GM18868 (cell line): ENCODE data around the gene ADSL.
A peak's percentile ranks its signal among the peaks of the same experiment; 100 is the strongest.
"Not testable (repeated sequence)": the region's sequence is repeated elsewhere in the genome, so short reads cannot be mapped to it uniquely, and the experiment has no call there.

ENCODE experiments used
- ATAC-seq: cut with Tn5 transposase; IDR thresholded peaks from one replicate; pipeline ENCODE4 v1.9.1; 2021; ENCODE audit warnings: mild to moderate bottlenecking, moderate library complexity; ENCODE audit not compliant: unreplicated experiment

ADSL gene

GRCh38 chr22:40346185-40347118 is at the start of gene ADSL:
Gene ADSL, plus strand, starts transcription at chr22:40346500. Its CDS starts 59 bp downstream, at chr22:40346559.
- peak; percentile 70 for ATAC-seq

- ATAC-seq, result no peak
These were observed 46.0 kb upstream of the ADSL start for GRCh38 chr22:40300316-40300715.

DNA sequence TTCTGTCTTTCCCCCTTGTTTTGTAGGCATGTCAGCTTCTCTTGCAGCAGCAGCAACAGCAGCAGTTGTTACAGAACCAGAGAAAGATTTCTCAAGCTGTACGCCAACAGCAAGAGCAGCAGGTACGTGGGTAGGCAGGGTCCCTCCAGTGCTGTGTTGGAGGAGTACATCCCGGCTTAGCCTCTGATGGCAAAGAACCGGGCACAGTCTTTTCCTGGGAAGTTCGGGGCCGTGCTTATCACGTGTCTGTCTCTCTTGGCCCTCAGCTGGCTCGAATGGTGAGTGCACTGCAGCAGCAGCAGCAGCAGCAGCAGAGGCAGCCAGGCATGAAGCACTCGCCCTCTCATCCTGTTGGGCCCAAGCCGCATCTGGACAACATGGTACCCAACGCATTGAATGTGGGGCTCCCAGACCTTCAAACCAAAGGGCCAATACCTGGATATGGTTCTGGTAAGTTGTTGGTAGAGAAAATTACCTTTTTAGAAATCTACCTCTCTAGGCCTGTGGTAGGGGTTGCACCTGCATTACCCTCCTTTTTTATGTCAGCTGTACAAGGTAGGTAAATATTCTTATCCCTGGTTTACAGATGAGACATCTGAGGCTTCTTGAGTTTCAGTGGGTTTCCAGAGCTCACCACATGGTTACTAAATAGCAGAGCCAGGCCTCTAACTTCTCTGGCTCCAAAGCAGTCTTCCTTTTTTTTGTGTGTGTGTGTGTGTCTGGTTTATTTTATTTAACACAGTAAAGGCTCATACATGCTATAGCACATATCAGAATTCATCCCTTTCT is 45.2 kb upstream of the ADSL start:
- no peak for ATAC-seq

- ATAC-seq, result no peak
These were observed 44.2 kb upstream of the ADSL start for GRCh38 chr22:40302149-40302548.

DNA sequence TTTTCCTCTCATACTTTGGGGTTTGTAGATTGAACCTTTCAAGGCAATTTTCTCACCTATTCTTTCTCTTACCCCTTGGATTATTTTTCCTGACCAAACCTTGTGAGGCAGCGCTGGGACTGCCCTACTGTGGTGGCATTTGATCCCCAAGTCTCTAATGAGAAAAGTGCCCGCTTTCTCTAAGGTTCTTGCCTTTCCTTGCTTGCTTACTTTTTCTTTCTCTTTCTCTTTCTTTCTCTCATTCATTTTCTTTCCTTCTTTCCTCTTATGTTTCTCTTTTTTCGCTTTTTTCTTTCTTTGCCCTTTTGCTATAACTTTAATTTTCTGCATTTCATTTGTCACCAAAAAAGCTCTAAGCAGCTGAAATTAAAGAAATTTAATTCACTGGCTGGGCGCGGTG is 40.7 kb upstream of the ADSL start:
- ATAC-seq, result no peak

GRCh38 chr22:40308999-40309573 is 37.2 kb upstream of the ADSL start:
- ATAC-seq, result no peak

DNA sequence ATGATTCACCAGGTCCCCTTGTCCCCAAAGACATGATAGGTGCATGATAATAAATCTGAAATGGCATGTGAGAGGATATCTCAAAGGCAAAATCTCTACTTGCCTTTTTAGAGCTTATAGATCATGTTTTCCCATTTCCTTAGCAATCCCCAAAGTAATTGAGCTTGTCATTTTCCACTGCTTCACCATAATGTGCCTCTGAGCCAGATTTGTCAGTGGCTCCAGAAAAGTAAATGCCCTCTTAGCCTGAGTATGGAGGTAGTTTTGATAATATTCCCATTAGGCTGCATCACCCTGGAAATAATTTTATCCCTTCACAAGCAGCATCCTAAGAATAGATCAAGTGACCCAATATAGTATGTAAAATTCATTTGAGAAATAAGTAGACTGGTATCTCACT is 36.7 kb upstream of the ADSL start:
- no peak for ATAC-seq

DNA sequence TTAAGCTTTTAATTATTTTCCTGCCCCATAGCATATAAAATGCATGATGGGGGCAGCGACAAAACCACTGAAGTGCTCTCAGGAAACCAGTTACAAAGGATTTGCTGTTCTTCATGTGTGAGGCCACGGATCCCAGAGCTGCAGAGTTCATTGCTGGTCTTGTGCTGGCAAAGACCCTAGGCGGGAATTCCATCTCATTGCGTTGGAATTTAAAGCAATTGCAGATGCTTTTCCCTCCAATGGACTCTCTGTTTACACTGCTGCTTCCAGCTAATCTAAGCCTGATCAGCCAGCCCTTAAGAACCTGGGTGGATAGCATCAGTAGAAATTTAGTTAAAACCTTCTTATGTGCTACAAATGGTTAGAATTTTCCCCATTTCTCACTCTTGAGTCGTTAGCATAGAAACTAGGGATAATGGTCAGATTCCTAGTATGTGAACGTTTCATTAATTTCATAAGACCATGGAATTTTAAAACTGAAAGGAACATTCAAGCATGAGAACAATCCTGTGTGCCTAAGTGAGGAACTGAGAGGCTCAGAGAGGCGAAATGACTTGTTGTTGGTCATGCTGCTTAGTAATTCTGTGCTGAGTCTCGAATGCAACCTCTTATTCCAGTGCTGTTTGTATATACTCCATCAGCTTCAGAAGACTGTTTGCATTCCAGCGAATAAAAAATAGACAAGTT is 36.1 kb upstream of the ADSL start:
- ATAC-seq, result no peak

GRCh38 chr22:40310768-40311120 is 35.6 kb upstream of the ADSL start:
- ATAC-seq, result no peak

DNA sequence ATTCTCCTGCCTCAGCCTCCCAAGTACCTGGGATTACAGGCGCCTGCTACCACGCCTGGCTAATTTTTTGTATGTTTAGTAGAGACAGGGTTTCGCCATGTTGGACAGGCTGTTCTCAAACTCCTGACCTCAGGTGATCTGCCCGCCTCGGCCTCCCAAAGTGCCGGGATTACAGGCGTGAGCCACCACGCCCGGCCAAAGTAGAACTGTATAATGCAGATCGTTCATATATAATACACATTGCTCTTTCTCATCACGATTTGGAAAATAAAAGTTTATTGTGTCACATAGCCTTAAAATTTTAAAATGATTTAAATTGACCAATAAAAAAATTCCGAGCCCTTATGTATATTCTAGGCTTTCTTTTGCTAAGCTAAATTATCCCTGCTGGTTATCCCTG is 34.7 kb upstream of the ADSL start:
- not testable (repeated sequence) for ATAC-seq

DNA sequence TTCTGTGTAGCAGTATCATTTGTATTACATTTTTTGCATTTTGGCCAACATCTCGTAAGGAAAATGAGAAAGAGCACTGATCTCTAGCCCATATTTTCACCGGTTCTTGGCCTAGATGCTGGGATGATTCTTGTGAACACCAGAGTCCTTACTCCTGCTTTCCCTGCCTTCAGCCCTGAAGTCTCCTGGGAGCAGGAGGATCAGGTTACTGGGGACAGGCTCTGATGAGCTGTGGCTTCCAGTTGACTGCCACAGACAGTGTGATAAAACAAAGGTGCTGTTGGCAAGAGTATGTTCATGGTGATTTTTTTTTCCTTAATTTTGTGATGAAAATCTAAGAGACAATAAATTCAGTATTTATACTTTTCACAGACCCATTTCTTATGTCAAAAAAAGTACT is 34.2 kb upstream of the ADSL start:
- ATAC-seq, result no peak

GRCh38 chr22:40313007-40313406 is 33.3 kb upstream of the ADSL start:
- no peak for ATAC-seq

DNA sequence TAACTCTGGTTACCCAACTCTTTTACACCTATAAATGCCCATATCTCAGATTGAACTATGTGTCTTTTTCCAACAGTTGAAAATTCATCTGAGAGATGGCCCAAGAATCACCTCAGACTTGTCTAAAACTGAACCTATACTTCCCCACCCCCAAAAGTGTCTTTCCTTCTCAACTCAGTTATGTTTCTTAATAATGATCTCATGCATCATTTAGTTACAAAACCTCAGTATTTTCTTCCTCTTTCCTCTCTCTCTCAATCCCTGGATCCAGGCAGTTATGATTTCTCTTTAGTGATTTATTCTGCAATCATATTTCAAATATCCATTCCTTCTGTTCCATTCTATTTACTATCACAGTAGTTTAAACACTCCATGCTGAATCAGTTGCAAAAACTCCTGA is 32.3 kb upstream of the ADSL start:
- ATAC-seq, result no peak

GRCh38 chr22:40320687-40321086 is 25.6 kb upstream of the ADSL start:
- no peak for ATAC-seq

GRCh38 chr22:40322021-40322420 is 24.3 kb upstream of the ADSL start:
- ATAC-seq, result no peak

GRCh38 chr22:40322818-40323447 is 23.4 kb upstream of the ADSL start:
- ATAC-seq, result no peak

DNA sequence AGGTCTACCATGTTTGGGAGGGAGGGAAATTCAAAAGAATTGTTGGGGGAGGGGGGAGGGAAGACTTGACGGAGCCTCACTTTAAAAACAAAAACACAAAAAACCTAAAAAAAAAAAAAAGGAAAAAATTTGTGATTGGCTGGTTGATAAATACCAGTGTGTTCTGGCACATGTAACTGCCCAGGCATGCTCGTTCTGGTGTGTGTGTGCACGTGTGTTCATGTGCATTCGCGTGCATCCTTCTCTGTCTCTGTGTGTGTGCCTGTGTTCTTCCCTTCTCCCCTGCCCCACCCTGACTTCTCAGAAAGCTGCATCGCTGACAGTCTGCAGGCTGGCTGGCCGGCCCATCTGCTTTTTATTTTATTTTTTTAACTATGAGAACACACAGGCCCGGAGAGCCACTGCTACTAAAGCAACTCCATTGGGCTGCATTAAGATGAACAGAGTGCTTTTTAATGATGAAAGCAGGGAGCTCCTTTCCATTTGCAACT is 22.6 kb upstream of the ADSL start:
- no peak for ATAC-seq

GRCh38 chr22:40324468-40325305 is 21.6 kb upstream of the ADSL start:
- no peak for ATAC-seq

DNA sequence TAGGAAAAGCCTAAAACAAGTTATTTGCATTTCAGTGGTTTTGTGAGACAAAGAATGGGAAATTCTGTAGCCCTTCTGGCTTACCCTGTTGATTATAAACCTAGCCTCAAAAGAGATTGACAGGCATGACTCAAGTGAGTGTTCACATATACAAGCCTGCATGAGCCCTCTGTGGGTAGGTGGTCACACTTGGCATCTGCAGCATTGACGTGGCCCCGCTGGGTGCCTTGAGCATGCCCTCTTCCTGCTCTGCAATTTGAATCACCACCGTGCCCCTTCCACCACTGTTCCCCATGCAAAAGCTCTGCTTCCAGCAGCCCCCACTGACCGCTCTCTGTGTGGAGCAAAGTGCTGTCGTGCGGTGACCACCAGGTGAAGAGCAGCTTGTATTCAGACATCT is 21.0 kb upstream of the ADSL start:
- ATAC-seq, result no peak
